Occipital lobe (tissue), 2 donors: ENCODE data around the gene TMEM86B. TPM values are rescaled to one million over a fixed set of nuclear protein-coding genes. Genes with fewer than 3 reads are reported as not detected.
"Not testable (repeated sequence)": the region's sequence is repeated elsewhere in the genome, so short reads cannot be mapped to it uniquely, and the experiment has no call there.

ENCODE experiments used
- DNase-seq: peaks from one replicate; lab custom pipeline; 2025; lab: John Stamatoyannopoulos, UW
- total RNA-seq: library from RNA; depleted of rRNA; stranded (reverse); fragments of >200 nt; gene quantifications from one replicate; pipeline ENCODE4 v1.2.3, GENCODE V29; 2014

Gene TMEM86B
- total RNA-seq, 1 donor from 2014 or later = 0.78 TPM

DNA sequence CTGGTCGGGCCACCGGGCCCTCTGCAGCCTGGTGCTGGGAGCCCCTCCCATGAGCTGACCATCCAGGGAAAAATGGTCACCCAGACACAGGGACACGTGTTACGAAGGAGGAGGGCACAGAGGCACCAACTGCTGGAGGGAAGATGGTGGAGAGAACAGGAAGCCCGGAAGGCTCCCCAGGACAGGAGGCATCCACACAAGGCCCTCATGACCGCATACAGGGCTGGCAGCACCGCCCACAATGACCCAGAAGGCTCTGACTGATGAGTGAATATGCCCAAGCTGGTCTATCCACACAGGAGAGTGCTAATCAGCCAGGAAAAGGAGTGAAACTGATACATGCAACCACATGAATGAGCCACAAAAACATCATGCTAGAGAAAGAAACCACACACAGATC, 14.0 kb upstream of the TMEM86B start:
- DNase-seq = no peak

- no peak for DNase-seq
Measured at GRCh38 chr19:55241935-55242464, 13.4 kb upstream of the TMEM86B start.

DNA sequence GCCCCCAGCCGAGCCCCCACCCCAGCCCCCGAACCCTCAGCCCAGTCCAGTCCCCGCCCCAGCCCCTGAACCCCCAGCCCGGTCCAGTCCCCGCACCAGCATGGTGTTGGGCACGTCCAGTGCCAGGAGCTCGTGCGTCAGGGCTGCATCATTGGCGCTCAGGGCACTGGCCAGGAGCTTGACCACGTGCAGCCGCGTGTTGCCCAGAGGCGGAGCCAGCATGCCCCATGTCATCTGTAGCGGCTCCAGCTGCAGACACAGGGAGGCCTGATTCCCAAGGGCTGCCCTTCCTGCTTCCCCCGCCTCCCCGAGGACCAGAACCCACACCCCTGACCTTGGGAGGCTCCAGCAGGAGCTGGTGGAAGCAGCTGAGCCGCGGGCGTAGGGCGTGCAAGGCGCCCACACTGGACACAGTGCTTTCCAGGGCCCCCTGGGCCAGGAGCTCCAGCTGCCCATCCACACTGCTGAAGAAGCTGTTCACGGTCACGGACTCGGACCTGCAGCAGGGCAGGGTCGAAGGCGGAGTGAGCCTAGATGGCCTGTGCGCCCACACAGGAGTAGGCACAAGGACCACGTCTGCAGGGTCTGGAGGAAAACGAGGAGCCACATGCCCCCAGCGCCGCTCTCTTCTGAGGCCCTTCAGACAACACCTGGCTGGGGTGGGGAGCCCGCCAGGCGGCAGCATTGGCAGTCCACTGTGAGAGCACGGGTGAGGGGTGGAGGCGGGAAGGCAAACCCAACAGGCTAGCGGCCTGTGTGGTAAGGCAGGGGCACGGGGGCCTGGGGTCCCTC, 12.8 kb upstream of the TMEM86B start:
- DNase-seq = no peak

DNA sequence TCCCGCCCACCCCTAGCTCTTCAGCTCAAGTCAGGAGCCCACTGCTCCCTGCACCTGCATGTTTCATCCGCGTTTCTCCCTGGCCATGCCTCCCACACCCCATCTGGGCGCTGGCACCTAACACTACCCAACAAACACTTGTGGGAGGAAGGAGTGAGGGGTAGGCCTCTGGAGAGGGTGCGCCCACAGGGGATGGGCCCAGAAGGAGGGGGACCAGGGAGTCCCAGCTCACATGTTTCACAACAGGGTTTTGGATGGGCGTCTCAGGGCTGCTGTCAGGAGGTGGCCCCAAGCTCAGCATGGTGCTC, 12.1 kb upstream of the TMEM86B start:
- DNase-seq = peak; percentile 24

DNA sequence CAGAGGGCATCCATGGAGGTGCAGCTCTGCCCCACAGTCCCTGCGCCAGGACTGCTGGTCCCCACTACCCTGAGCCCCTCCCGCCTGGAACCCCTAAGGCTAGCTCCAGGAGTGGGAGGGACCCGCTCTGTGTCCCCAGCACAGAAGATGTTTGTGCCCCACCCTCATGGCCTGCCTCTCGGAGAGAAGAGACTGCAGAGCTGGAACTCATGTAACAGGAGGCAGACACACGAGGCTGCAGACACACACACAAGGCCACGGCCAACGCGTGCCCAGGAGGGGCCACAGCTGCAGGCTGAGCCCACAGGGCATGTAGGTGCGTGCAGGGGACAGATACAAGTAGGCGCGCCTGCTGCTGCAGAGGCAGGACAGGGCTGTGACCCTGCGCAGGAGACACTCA, 10.4 kb upstream of the TMEM86B start:
- DNase-seq = no peak

- no peak for DNase-seq
Measured at GRCh38 chr19:55238030-55238429, 9.5 kb upstream of the TMEM86B start.

- no peak for DNase-seq
Measured at GRCh38 chr19:55232986-55233385, 4.4 kb upstream of the TMEM86B start.

- DNase-seq = no peak
Measured at GRCh38 chr19:55232286-55232602, 3.7 kb upstream of the TMEM86B start.

DNA sequence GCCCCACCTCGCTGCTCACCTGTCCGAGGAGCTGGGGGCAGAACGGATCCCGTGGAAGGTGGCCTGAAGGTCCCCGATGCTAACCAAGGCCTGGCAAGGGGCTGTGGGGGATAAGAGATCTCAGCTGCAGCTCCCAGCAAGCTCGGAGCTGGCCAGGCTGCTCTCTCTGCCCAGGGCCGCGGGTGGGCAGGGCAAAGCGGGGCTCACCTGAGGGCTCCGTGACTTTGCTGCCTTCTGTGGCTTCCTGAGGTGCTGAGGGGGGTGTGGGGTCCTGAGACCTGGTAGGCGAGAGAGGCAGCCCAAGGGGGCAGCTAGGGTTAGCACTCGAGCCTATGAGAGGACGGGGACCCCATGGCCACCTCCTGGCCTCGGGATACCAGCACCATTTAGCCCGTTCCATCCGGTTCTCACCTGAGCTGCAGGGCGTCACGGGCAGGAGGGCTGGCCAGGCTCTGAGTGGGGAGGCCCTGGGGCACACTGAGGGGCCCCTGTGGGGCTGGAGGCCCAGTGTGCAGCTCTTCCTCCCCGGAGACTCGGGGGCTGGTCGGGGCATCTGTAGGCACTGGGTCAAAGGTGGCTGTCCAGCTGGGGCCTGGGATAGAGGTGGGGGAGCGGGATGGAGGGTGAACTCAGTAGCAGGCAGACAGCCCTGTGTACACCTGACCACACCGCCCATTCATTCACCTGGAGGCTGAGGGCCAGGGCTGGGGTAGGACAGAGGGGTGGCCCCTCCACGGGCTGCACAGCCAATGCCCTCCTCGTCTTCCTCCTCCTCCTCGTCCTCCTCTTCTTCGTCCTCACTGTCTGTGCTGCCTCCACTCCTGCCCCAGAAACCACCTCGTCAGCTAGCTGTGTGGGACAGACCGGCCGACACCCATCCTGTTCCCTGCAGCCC, 3.1 kb upstream of the TMEM86B start:
- DNase-seq = no peak

- no peak for DNase-seq
Measured at GRCh38 chr19:55230780-55231179, 2.2 kb upstream of the TMEM86B start.

DNA sequence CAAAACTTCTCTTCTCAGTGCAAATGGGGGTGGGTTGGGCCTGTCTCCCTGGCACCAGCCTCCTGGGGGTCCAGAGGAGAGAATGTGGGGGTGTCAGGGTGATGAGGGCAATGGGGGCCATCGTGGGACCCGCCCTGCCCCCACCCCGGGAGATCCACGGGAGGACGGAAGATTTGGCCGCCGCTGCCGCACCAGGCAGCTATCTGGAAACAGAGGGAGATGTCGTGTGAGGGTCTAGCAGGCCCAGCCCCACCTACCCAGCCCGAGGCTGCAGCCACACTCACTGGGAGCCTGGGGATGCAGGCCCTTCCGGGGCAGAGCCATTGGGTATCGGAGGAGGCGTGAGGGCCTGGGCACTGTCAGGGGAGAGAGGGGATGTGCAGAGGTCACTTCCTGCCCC, 1.8 kb upstream of the TMEM86B start:
- no peak for DNase-seq

- DNase-seq = no peak
Measured at GRCh38 chr19:55229789-55230182, 1.2 kb upstream of the TMEM86B start.

DNA sequence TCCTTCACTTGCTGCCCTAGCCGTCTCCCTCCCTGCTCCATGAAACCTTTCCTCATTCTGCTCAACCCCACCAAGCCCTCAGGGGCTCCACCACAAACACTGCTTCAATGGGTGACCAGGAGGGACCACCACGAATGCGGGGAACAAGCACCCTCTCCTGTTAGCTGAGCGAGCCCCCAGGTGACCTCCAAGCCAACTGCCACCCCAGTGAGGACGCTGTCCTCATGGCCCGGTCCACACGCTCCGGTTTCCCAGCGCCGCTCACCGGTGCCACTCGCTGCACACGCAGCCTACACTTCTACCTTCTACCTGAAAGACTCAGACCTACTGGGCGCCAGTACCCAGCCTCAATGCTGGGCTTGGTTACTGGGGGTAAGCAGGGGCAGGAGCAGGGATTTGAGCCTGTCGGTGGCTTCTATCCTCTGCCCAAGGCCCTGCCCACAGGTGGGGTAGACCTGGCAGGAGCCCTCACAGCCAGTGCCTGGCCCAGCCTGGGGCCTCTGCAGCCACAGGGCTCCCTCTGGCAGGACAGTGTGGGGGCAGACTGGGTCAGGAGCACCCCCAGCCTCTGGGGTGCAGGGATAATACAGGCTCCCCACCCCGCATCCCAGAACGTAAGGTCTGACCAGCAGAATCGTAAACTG, 704 bp upstream of the TMEM86B start:
- DNase-seq = no peak

- DNase-seq = no peak
Measured at GRCh38 chr19:55228015-55228391, 560 bp downstream of the TMEM86B start.

- DNase-seq = no peak
Measured at GRCh38 chr19:55227241-55228014, 1.1 kb downstream of the TMEM86B start.

DNA sequence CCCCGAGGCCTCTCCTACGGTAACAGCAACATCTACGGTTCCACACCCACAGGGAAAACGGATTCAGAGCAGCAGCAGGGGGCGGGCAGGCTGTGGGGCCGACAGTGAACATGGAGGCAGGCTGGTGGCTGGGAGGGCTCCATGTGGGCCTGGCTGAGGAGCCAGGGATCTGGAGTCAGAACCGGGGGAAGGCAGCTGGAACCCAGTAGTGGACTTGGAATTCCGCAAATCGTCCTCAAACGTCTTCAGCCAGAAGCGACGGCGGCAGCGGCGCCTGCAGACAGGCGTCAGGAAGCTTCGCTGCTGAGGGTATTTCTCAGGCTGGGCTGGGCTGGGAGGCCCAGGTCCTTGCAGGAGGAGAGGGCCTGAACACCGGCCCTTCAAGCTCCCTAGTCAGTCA, 1.8 kb downstream of the TMEM86B start:
- no peak for DNase-seq

- DNase-seq = no peak
Measured at GRCh38 chr19:55226273-55226672, 2.3 kb downstream of the TMEM86B start.

GRCh38 chr19:55225415-55225958, 3.1 kb downstream of the TMEM86B start:
- DNase-seq = no peak

DNA sequence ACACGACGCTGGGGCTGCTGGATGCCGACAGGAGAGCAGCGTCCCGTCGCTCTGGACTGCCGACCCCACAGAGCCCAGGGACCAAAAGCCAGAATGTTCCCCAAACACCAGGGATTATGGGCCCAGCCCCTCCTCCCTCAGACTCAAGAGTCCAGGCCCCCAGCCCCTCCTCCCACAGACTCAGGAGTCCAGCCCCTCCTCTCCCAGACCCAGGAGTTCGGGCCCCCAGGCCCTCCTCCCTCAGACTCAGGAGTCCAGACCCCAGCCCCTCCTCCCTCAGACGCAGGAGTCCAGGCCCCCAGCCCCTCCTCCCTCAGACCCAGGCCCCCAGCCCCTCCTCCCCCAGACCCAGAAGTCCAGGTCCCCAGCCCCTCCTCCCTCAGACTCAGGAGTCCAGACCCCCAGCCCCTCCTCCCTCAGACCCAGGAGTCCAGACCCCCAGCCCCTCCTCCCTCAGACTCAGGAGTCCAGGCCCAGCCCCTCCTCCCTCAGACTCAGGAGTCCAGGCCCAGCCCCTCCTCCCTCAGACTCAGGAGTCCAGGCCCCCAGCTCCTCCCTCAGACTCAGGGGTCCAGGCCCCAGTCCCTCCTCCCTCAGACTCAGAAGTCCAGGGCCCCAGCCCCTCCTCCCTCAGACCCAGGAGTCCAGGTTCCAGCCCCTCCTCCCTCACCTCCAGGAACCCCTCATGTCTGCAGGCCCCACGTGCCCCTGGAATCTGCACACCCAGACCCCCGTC, 3.7 kb downstream of the TMEM86B start:
- DNase-seq = not testable (repeated sequence)

DNA sequence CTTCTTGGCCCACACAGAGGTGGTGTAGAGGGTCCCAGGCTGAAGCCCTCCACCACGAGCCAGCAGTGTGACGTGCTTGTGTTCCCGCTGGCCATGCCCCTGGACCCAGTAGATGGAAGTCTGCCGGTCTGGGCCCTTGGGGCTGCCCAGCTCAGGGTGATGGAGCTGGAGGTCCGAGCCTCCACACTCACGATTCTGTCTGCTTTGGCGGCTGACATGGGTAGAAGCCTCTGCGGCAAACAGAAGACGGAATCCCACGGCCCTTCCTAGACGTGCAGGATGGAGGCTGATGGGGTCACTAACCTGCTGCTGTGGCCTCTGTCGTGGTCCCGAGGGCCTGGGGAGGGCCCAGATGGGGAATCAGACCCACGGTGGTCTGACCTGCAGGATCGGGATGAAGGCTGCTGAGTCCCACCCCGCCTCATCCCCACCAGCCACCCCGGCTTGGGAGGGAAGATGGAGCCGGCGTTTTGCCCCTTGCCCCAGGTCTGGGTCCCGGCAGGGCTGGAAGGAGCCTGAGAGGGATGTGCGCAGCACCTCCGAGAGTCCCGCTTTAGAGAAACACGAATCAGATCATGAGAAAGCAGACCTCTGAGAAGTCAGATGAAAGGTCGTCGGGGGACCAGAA, 4.4 kb downstream of the TMEM86B start:
- no peak for DNase-seq
